Endothelial cell of umbilical vein (primary cell): ENCODE results near the gene ERCC1. TPM values are rescaled to one million over a fixed set of nuclear protein-coding genes. Genes with fewer than 3 reads are reported as not detected.

Source experiments
- BruUV-seq: library from RNA; stranded (reverse); fragments of 400-500 nt; replicated peaks from 2 replicates; lab custom pipeline; 2021; lab: Mats Ljungman, UMichigan
- CTCF ChIA-PET: fragments of 300-600, 350-600 bp; sonication (Branson Sonifier 250); formaldehyde crosslinking; loops from one replicate; lab custom pipeline; 2021; ENCODE audit warnings: antibody characterized with exemption, inconsistent platforms; lab: Charles Lee
- POLR2A ChIA-PET: fragments of 300-600, 350-600 bp; sonication (Branson Sonifier 250); formaldehyde crosslinking; loops from one replicate; lab custom pipeline; 2021; ENCODE audit warnings: antibody characterized with exemption, inconsistent platforms; lab: Charles Lee
- DNase-seq: peaks from one replicate; pipeline ENCODE4 v3.0.0-alpha.2; 2011; ENCODE audit warnings: low read depth, low spot score
- FAIRE-seq: peaks from 2 replicates; lab custom pipeline; 2011; peaks lifted over from hg19 to GRCh38; lab: Jason Lieb, UNC
- H2AFZ ChIP-seq: 2 replicates; pipeline ENCODE4 v1.6.0; 2012; ENCODE audit warnings: low read depth, low read length, control low read depth, inconsistent platforms
- H3K27ac ChIP-seq: 2 replicates; pipeline ENCODE4 v1.5.1; 2011; ENCODE audit warnings: low read depth, mild to moderate bottlenecking, control low read depth, low read length, moderate library complexity; ENCODE audit not compliant: insufficient read depth
- H3K27me3 ChIP-seq, 2 experiments: 2 replicates each; pipeline versions ENCODE4 v1.6.0 to v1.6.1; 2011; ENCODE audit warnings: low read length in 2 of 2, mixed read lengths in 1 of 2; ENCODE audit not compliant: control insufficient read depth in 2 of 2, insufficient read depth in 2 of 2
- H3K36me3 ChIP-seq, 2 experiments: 2 replicates in 1 of 2; 3 replicates in 1 of 2; pipeline ENCODE4 v1.5.1; 2011; ENCODE audit warnings: low read length in 2 of 2, mild to moderate bottlenecking in 1 of 2, moderate library complexity in 1 of 2; ENCODE audit not compliant: control insufficient read depth in 2 of 2, insufficient read depth in 2 of 2; ENCODE audit errors: extremely low read depth in 1 of 2
- H3K4me1 ChIP-seq: 3 replicates; pipeline ENCODE4 v1.5.1; 2011; ENCODE audit warnings: mild to moderate bottlenecking, low read length; ENCODE audit not compliant: control insufficient read depth, insufficient read depth; ENCODE audit errors: extremely low read depth
- H3K4me2 ChIP-seq: 2 replicates; pipeline ENCODE4 v1.6.1; 2011; ENCODE audit warnings: low read length, control low read depth, mixed read lengths; ENCODE audit not compliant: insufficient read depth
- H3K4me3 ChIP-seq, 3 experiments: fragments of 200-600 bp in 1 of 3; sonication (generic), shearing (Covaris generic) in 1 of 3; replicated peaks in 1 of 3; 2 replicates each; pipeline ENCODE4 v1.5.1; 2011 to 2016; ENCODE audit warnings: control low read depth in 3 of 3, low read length in 3 of 3, mild to moderate bottlenecking in 2 of 3, inconsistent platforms in 1 of 3, low read depth in 1 of 3, moderate library complexity in 1 of 3; ENCODE audit not compliant: insufficient read depth in 1 of 3
- H3K79me2 ChIP-seq: 2 replicates; pipeline ENCODE4 v1.6.0; 2012; ENCODE audit warnings: low read length, inconsistent platforms; ENCODE audit not compliant: control insufficient read depth, insufficient read depth
- H3K9ac ChIP-seq: replicated peaks from 2 replicates; pipeline ENCODE3; 2011; ENCODE audit warnings: low read length, control low read depth; ENCODE audit not compliant: insufficient read depth; ENCODE audit errors: extremely low read depth
- H3K9me1 ChIP-seq: replicated peaks from 3 replicates; pipeline ENCODE4 v1.6.0; 2011; ENCODE audit warnings: mild to moderate bottlenecking, low read length; ENCODE audit not compliant: control insufficient read depth, insufficient read depth; ENCODE audit errors: extremely low read depth
- H3K9me3 ChIP-seq: replicated peaks from 2 replicates; pipeline ENCODE4 v1.5.1; 2012; ENCODE audit warnings: low read length, inconsistent platforms; ENCODE audit not compliant: control insufficient read depth, insufficient read depth
- H4K20me1 ChIP-seq: replicated peaks from 2 replicates; pipeline ENCODE3; 2011; ENCODE audit warnings: mild to moderate bottlenecking, low read length; ENCODE audit not compliant: control insufficient read depth, insufficient read depth; ENCODE audit errors: extremely low read depth
- CTCF ChIP-seq, 2 donors: IDR thresholded peaks; 1 replicate in 1 of 2; 2 replicates in 1 of 2; pipeline ENCODE4 v1.5.1; 2011; ENCODE audit warnings: low read length in 2 of 2, mild to moderate bottlenecking in 2 of 2, moderate library complexity in 2 of 2, control low read depth in 1 of 2, inconsistent platforms in 1 of 2, low read depth in 1 of 2; ENCODE audit not compliant: insufficient read depth in 1 of 2; ENCODE audit errors: extremely low read depth in 1 of 2
- FOS ChIP-seq: IDR thresholded peaks from 2 replicates; pipeline ENCODE4 v1.6.1; 2011; ENCODE audit warnings: mild to moderate bottlenecking, low read length, moderate library complexity, borderline replicate concordance; ENCODE audit not compliant: insufficient read depth
- JUN ChIP-seq: IDR thresholded peaks from 2 replicates; pipeline ENCODE4 v1.6.1; 2011; ENCODE audit warnings: borderline replicate concordance, low read depth; ENCODE audit not compliant: insufficient read length, insufficient read depth
- POLR2A ChIP-seq: IDR thresholded peaks from 2 replicates; pipeline ENCODE4 v1.6.1; 2012; ENCODE audit warnings: low read depth, mild to moderate bottlenecking, control low read depth, low read length
- dilution Hi-C: fragments of 300-500 bp; cut with MboI; formaldehyde crosslinking; loops from one replicate; pipeline ENCODE4 v1.15.0; 2019; ENCODE audit warnings: low sequenced_read_pairs; ENCODE audit not compliant: extremely low pct_ligation_motif_present
- intact Hi-C: fragments of 100-400 bp; cut with micrococcal nuclease; formaldehyde crosslinking; loops from one replicate; pipeline ENCODE4 v1.10.0; 2022
- polyA plus RNA-seq, 4 experiments: library from polyadenylated mRNA; depleted of rRNA in 3 of 4; stranded (reverse) in 3 of 4; unstranded in 1 of 4; fragments of >200 nt; gene quantifications; 2 replicates each; pipeline versions ENCODE4 v1.2.1 to v1.2.3, GENCODE V29; 2011 to 2012; ENCODE audit warnings: missing spikeins in 1 of 4
- total RNA-seq: library from RNA; stranded (reverse); gene quantifications from 2 replicates; pipeline ENCODE4 v1.2.3, GENCODE V29; 2021
- TF ChIP-seq, protein P1 (sequence below): IDR thresholded peaks from 2 replicates; pipeline ENCODE4 v1.6.1; 2011; ENCODE audit not compliant: insufficient read depth, insufficient read length

The ERCC1 gene
- total and polyA plus RNA-seq, 2 donors (not counting 3 experiments of a cell fraction or from before 2014, with no cell fraction given): 81.8 to 126 TPM

DNA sequence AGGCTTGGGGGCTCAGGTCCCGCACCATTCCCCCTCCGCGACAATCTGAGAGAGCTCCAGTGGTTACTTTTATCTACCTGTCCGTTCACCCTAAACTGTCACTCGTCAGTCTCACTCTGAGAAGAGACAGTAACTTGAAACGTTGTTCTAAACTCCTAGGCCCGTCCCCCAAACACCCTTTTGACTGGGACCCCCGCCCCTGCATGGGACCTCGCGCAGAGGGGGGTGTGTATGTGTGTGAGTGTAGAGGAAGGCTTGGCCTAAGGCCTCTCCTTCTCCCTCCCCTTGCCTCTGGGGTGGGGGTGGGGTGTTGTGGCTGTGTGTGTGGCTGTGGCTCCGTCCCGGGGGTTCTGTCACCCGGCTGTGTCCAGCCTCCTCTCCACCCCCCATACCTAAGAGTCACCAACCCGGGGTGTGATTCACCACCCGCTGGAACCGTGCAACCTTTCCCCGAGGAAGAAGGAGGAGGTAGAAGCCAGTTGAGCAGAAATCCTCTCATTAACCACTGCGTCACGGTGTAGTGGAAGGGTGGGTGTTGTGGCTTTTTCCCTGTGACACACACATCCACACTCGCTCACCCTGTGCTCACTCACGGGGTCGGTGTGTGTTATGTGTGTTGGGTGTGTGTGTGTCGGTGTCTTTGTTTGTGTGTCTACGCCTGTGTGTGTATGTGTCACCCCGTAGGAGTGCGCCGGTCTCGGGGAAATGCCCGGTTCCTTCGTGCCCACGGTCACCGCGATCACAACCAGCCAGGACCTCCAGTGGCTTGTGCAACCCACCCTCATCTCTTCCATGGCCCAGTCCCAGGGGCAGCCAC is 46.4 kb upstream of the ERCC1 start:
- CTCF ChIA-PET: interaction anchor here (1.0 to 9.5 kb wide), 9 partner anchors 8 to 172 kb away, joined by 3 to 174 read pairs (median 11); no protein-coding TSS in a partner anchor
- no peaks in the 10 kb centered on the region for H3K79me2 ChIP-seq
- no TSS peak for BruUV-seq
- H3K4me2 ChIP-seq: peak overlapping the region; percentile 77
- no peaks in the 10 kb centered on the region for H4K20me1 ChIP-seq
- intact Hi-C loops (loop anchor here (1.0 kb wide), 2 partner anchors 8 to 20 kb away; no protein-coding TSS in a partner anchor), dilution Hi-C loops (no loop called here)
- H2AFZ ChIP-seq: no peak overlapping the region
- H3K4me1 ChIP-seq: peaks cover 18% of the 10 kb centered on the region
- DNase-seq (no peak), FAIRE-seq (peak; percentile 12)
- H3K36me3 ChIP-seq: no peaks in the 10 kb centered on the region
- H3K27ac ChIP-seq: no peak overlapping the region
- TF ChIP-seq POLR2A (no peak), FOS (no peak), JUN (no peak), CTCF (IDR thresholded peaks at IDR 0.05; ENCODE audit: extremely low read depth in 1 of 2, insufficient read depth in 1 of 2, low read depth in 1 of 2, low read length in 2 of 2) (no peak)
- TF ChIP-seq, protein P1, sequence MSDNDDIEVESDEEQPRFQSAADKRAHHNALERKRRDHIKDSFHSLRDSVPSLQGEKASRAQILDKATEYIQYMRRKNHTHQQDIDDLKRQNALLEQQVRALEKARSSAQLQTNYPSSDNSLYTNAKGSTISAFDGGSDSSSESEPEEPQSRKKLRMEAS: no peak
- H3K4me3 ChIP-seq: peak overlapping the region in 2 of 3 experiments; percentile 45 to 71
- H3K9ac ChIP-seq: peak overlapping the region; percentile 83
- no peaks in the 10 kb centered on the region for H3K27me3 ChIP-seq
- no peaks in the 10 kb centered on the region for H3K9me3 ChIP-seq
- POLR2A ChIA-PET: interaction anchor here (1.0 to 1.7 kb wide), 3 partner anchors 9 to 68 kb away, joined by 3 to 15 read pairs (median 4); no protein-coding TSS in a partner anchor
- no peaks in the 10 kb centered on the region for H3K9me1 ChIP-seq
